Endothelial cell (in vitro differentiated cells): Measurements from ENCODE around the gene RIMBP2. TPM values are rescaled to one million over a fixed set of nuclear protein-coding genes. Genes with fewer than 3 reads are reported as not detected.

Experiments
- DNase-seq: peaks from one replicate; pipeline ENCODE4 v3.0.0; 2021; ENCODE audit warnings: low spot score
- H3K27ac Mint-ChIP-seq: one replicate; pipeline ENCODE4 v1.8.0; 2021; ENCODE audit warnings: mixed read lengths, inconsistent platforms; ENCODE audit not compliant: unreplicated experiment
- H3K27me3 Mint-ChIP-seq: one replicate; pipeline ENCODE4 v1.8.0; 2021; ENCODE audit warnings: mild to moderate bottlenecking, moderate library complexity, mixed read lengths, inconsistent platforms; ENCODE audit not compliant: unreplicated experiment
- H3K36me3 Mint-ChIP-seq: one replicate; pipeline ENCODE4 v1.8.0; 2021; ENCODE audit warnings: mild to moderate bottlenecking, low read depth, mixed read lengths, inconsistent platforms; ENCODE audit not compliant: unreplicated experiment
- H3K4me1 Mint-ChIP-seq: one replicate; pipeline ENCODE4 v1.8.0; 2021; ENCODE audit warnings: mild to moderate bottlenecking, mixed read lengths, inconsistent platforms; ENCODE audit not compliant: unreplicated experiment
- H3K4me3 Mint-ChIP-seq: one replicate; pipeline ENCODE4 v1.8.0; 2021; ENCODE audit warnings: mild to moderate bottlenecking, mixed read lengths, inconsistent platforms; ENCODE audit not compliant: unreplicated experiment
- H3K9me3 Mint-ChIP-seq: one replicate; pipeline ENCODE4 v1.8.0; 2021; ENCODE audit warnings: mixed read lengths, inconsistent platforms; ENCODE audit not compliant: unreplicated experiment
- total RNA-seq: library from RNA; stranded (reverse); fragmentation: NEBNext Ultra II Directional; extraction: Animal tissue kit (Norgen Biotek cat#: 25700); gene quantifications from one replicate; pipeline ENCODE4 v1.2.1, GENCODE V29; 2021; ENCODE audit not compliant: unreplicated experiment
- TF ChIP-seq, protein P1 (sequence below): fragments of 200-600 bp; sonication (generic); IDR thresholded peaks from one replicate; pipeline ENCODE4 v1.5.0; 2021; ENCODE audit warnings: antibody characterized with exemption; ENCODE audit not compliant: unreplicated experiment

Gene RIMBP2
- total RNA-seq, 1 donor from 2014 or later = 1.4 TPM

DNA sequence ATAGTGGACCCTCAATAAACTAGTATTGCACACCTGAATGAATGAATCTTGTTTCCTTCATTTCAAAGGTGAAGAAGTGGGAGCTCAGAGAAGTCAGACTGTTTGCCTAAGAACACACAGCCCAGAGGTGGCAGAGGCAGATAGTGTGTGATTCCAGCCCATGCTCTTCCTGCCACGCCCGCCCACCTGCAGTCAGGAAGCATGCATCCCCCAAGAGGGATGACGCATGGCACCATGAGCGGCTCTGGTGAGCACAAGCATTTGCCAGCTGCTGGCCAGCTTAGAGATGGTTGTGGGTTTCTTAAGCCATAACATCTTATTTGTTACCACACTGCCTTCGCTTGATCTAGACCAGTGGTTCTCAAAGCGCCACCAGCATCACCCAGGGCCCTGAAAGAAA is 133.8 kb downstream of the RIMBP2 start:
- no peaks in the 10 kb centered on the region for H3K4me1 Mint-ChIP-seq
- no peak overlapping the region for H3K4me3 Mint-ChIP-seq
- peaks cover 22% of the 10 kb centered on the region for H3K9me3 Mint-ChIP-seq
- H3K27me3 Mint-ChIP-seq = no peaks in the 10 kb centered on the region
- TF ChIP-seq, protein P1, sequence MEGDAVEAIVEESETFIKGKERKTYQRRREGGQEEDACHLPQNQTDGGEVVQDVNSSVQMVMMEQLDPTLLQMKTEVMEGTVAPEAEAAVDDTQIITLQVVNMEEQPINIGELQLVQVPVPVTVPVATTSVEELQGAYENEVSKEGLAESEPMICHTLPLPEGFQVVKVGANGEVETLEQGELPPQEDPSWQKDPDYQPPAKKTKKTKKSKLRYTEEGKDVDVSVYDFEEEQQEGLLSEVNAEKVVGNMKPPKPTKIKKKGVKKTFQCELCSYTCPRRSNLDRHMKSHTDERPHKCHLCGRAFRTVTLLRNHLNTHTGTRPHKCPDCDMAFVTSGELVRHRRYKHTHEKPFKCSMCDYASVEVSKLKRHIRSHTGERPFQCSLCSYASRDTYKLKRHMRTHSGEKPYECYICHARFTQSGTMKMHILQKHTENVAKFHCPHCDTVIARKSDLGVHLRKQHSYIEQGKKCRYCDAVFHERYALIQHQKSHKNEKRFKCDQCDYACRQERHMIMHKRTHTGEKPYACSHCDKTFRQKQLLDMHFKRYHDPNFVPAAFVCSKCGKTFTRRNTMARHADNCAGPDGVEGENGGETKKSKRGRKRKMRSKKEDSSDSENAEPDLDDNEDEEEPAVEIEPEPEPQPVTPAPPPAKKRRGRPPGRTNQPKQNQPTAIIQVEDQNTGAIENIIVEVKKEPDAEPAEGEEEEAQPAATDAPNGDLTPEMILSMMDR = no peak
- no peak overlapping the region for H3K27ac Mint-ChIP-seq
- peaks cover 8% of the 10 kb centered on the region for H3K36me3 Mint-ChIP-seq
- DNase-seq = no peak

DNA sequence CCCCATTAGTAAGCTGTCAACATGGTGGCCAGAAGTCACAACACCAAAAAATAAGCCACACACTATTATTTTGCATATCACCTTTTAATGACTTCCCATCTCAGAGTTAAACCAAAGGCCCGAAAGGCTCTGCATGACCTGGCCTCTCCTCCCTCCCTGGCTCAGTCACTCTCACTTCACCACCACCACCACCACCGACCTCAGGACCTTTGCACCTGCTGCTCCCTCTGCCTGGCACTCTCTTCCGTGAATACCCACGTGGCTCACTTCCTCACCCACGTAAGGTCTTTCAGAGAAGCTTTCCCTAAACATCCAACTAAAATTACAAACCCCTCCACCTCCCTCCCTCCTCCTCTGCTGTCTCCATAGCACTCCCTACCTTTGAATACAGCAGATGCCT is 134.3 kb downstream of the RIMBP2 start:
- Mint-ChIP-seq H3K9me3 (peaks cover 27% of the 10 kb centered on the region), H3K27me3 (no peaks in the 10 kb centered on the region), H3K4me3 (no peak overlapping the region), H3K36me3 (peaks cover 8% of the 10 kb centered on the region), H3K27ac (no peak overlapping the region), H3K4me1 (no peaks in the 10 kb centered on the region)
- TF ChIP-seq, protein P1 = no peak
- DNase-seq = no peak

DNA sequence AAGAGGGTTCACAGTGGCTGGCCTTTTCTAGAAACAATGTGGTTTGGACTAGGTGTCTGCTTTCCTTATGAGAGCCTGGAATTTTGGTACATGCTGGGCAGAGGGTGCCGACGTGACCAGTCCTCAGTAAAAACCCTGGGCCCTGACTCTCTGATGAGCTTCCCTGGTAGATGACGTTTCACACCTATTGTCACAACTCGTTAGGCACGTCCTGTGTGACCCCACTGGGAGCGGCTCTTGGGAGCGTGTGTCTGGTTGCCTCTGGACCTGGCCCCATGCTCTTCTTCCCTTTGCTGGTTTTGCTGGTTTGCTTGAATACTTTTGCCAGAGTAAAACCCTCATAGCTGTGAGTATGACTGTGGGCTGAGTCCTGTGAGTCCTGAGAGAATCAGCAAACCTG is 136.9 kb downstream of the RIMBP2 start:
- H3K4me3 Mint-ChIP-seq = no peak overlapping the region
- DNase-seq = no peak
- peaks cover 23% of the 10 kb centered on the region for H3K9me3 Mint-ChIP-seq

DNA sequence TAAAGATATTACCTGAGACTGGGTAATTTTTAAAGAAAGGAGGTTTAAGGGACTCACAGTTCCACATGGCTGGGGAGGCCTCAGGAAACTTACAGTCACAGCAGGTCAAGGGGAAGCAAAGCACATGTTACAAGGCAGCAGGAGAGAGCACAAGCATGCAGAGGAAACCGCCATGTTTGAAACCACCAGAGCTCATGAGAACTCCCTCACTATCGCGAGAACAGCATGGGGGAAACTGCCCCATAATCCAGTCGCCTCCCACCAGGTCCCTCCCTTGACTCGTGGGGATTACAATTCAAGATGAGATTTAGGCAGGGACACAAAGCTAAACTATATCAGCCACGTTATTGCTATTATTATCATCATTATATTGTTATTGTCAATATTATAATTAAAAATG is 138.7 kb downstream of the RIMBP2 start:
- peaks cover 34% of the 10 kb centered on the region for H3K9me3 Mint-ChIP-seq
- no peaks in the 10 kb centered on the region for H3K4me1 Mint-ChIP-seq

More for the DNA sequence above, 136.9 kb downstream of the RIMBP2 start:
- peaks cover 5% of the 10 kb centered on the region for H3K27me3 Mint-ChIP-seq
- no peak overlapping the region for H3K27ac Mint-ChIP-seq
- TF ChIP-seq, protein P1 = no peak
- no peaks in the 10 kb centered on the region for H3K4me1 Mint-ChIP-seq
- peaks cover 8% of the 10 kb centered on the region for H3K36me3 Mint-ChIP-seq

DNA sequence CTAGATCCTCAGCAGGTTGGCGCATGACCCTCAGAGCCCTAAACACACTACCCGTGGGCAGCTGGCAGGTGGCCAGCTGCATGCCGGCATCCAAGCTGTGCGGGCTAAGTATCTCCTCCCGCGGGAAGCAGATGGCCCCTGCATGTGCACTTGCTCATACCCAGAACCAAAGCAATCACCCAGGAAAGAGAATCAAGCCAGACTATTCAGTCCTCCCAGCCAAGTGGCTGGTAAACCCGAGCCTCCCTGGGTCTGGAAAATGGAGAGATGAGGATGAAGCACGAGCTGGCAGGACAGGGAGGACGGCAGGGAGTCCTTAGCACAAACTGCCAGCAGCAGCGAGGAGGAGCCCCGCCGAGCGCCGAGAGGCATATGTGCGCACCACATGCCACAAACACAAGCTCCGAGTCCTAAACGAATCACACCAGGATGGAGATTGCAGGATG is 139.7 kb downstream of the RIMBP2 start:
- no peak for DNase-seq
- Mint-ChIP-seq H3K27me3 (peaks cover 13% of the 10 kb centered on the region), H3K36me3 (peaks cover 8% of the 10 kb centered on the region), H3K4me1 (no peaks in the 10 kb centered on the region), H3K27ac (no peak overlapping the region), H3K9me3 (peaks cover 27% of the 10 kb centered on the region), H3K4me3 (no peak overlapping the region)
- TF ChIP-seq, protein P1 = no peak

More for the DNA sequence above, 138.7 kb downstream of the RIMBP2 start:
- no peak overlapping the region for H3K27ac Mint-ChIP-seq
- DNase-seq = no peak
- H3K27me3 Mint-ChIP-seq = peaks cover 7% of the 10 kb centered on the region
- peaks cover 11% of the 10 kb centered on the region for H3K36me3 Mint-ChIP-seq
- TF ChIP-seq, protein P1 = no peak
- no peak overlapping the region for H3K4me3 Mint-ChIP-seq
